AG10803 (cell line): ENCODE measurements around the gene RSPRY1.

Source experiments
- DNase-seq: peaks from one replicate; pipeline ENCODE4 v3.0.0; 2010; ENCODE audit warnings: low read depth
- H3K4me3 ChIP-seq: 2 replicates; pipeline ENCODE4 v1.5.1; 2011; ENCODE audit warnings: mild to moderate bottlenecking, low read length, control low read depth
- TF ChIP-seq, protein P1 (sequence below): conservative IDR thresholded peaks from 2 replicates; pipeline ENCODE4 v1.5.1; 2011; ENCODE audit warnings: mild to moderate bottlenecking, low read length, control low read depth, inconsistent platforms

Gene RSPRY1

DNA sequence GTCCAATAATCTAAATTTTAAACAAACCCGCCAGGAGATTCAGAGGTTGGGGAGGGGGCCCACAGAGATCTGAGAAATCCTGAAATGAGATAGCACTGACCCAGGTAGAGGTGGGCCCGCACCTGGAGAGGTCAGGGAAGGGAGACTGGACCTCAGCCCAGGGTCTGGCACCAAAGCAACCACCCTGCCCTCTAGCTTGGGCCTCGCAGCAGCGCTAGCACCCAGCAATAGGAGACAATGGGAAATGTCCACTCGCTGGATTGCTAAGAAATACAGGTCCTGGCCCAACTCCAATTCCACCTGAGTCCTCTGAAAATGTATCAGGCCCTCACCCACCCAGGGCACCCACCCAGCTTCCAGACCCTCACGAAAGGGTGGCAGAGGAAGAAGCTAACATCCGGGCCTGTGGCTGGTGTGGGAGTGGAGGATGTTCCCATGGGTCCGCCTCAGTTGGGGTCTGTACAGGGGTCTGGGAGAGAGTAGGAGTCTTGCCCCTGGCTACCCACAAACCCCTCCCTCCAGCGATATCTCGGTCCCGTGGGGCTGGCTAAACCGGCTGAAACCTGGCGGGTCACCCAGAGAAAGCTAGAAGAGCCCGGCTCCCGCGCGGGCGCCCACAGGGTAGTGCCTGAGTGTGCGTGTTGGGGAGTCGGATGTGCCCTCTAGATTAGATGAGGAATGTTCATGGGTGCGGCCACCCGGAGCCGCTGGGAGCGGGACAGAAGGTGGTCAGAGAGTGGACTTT lies 97.3 kb downstream of the RSPRY1 start:
- H3K4me3 ChIP-seq = no peak overlapping the region
- DNase-seq = no peak
- TF ChIP-seq, protein P1, sequence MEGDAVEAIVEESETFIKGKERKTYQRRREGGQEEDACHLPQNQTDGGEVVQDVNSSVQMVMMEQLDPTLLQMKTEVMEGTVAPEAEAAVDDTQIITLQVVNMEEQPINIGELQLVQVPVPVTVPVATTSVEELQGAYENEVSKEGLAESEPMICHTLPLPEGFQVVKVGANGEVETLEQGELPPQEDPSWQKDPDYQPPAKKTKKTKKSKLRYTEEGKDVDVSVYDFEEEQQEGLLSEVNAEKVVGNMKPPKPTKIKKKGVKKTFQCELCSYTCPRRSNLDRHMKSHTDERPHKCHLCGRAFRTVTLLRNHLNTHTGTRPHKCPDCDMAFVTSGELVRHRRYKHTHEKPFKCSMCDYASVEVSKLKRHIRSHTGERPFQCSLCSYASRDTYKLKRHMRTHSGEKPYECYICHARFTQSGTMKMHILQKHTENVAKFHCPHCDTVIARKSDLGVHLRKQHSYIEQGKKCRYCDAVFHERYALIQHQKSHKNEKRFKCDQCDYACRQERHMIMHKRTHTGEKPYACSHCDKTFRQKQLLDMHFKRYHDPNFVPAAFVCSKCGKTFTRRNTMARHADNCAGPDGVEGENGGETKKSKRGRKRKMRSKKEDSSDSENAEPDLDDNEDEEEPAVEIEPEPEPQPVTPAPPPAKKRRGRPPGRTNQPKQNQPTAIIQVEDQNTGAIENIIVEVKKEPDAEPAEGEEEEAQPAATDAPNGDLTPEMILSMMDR = no peak

DNA sequence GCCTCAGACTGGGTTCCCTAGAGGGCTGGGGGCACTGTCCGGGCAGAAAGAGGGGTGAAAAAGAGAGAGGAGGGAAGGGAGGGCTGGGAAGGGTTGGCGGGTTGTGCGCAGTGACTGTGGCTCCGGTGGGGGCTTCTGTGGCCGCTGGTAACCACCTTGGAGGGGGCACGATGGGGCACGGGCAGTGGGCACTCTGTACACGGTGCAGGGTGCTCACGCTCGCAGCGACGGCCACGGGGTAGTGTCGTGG lies 97.8 kb downstream of the RSPRY1 start:
- no peak for DNase-seq
- TF ChIP-seq, protein P1 = no peak
- no peak overlapping the region for H3K4me3 ChIP-seq

DNA sequence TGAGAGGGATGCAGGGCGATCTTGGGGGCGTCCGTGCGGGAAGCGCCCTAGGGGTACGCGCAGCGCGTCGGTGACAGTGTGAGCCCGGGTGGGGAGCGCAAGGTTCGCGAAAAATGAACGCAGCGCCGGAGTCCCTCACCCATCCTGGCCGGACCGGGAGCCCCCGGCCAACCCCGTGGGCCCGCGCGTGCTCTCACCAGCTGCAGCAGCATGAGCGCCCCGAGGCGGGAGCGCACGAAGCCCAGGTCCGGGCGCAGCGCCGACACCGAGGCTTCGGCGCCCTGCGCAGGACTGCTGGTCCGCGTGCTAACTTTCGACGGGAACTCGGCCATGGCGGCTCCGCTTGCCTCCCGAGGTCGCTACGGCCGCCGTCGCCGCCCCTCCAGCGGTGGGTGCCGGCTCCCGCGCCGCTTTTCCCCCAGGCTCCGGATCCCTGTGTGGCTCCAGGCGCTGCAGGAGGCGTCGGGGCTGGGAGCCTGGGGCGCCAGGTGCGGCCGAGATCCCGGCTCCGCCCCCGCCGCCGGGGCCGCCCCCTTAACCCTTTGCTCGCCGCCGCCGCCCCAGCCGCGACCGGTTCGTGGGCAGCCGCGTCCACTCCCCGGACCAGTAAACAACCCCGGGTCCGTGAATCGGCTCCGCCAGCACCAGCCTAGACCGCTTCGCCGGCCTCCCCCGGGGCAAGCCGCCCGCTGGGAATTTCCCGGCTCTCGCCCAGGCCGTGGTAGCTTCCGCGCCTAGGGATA lies 98.3 kb downstream of the RSPRY1 start, which contains the start of gene PLLP:
Gene PLLP, minus strand, starts transcription at position 464 of the 743 bp plus-strand sequence. Its CDS starts 132 bp downstream, at position 332.
- TF ChIP-seq, protein P1 = no peak

DNA sequence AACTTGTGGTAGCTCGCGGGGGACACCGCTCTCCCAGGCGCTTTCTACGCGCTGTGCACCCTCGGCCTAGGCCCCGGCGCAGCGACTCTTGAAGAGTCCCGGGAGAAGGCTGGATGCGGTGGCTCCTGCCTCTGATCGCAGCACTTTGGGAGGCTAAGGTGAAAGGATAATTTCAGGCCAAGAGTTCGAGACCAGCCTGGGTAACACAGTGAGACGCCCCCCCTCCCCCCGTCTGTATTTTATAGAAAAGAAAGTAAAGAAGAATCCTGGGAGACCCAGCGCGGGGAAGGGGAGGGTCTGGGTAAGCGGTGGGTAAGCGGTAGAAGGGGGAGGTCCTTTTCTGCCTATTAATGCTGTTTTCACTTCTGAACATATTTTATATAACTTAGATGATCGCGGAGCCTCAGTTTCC lies 98.8 kb downstream of the RSPRY1 start:
- H3K4me3 ChIP-seq = peak overlapping the region; percentile 50
- TF ChIP-seq, protein P1 = no peak
- DNase-seq = no peak

More for the DNA sequence above, 98.3 kb downstream of the RSPRY1 start, which contains the start of gene PLLP:
- H3K4me3 ChIP-seq = peak within 1 kb of the TSS; percentile 50
- DNase-seq = no peak

DNA sequence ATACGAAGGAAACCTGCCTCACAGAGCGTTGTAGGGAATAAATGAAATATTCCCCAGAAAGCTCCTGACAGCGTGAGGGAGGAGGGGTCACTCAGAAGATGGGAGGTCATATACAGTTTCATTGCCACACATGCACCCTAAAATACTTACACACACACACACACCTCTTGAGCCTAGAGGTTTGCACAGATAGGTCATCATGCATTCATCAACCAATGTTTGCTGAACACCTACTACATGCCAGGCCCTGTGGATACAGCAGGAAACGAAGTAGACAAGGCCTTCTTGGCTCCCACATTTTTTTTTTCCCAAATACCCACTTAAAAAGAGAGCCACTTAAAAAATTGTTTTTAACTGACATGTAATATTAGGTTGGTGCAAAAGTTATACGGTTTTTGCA lies 99.2 kb downstream of the RSPRY1 start:
- TF ChIP-seq, protein P1 = no peak
- H3K4me3 ChIP-seq = no peak overlapping the region
- DNase-seq = no peak

DNA sequence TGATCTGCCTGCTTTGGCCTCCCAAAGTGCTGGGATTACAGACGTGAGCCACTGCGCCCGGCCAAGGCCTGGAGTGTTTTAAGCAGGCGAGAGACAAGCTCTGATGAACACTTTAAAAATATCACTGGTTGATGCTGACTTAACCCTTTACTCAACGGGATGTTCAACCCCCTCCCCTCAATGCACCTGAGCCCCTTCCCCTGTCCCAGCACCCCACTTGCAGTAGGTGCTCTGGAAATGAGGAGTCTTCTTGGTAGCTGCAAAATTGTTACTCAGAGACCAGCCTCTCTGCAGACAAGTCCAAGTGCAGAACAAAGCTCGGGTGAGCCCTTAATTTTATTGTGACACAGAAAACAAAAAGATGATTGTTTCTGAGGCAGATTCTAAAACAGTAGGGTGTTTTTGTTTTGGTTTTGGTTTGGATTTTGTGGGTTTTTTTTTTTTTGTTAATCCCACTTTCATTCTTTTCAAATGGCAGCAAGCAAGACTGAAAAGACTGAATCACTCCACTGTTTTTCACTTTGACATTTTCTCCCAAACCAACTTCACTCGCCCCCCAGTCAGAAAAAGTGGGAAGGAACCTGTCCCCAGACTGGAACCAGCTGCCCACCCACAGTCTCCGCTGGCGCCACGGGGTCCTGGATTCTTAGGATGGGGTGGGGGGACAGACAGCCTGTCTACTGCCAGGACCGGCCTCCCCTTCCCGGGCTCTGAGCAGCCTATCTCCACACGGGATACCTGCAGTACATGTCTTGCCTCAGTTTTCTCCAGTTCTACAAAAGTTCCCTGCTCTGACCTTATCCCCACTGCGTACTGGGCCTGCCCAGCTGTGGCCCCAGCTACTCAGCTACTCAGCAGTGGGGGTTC lies 103.5 kb downstream of the RSPRY1 start:
- no peak overlapping the region for H3K4me3 ChIP-seq
- no peak for DNase-seq
- TF ChIP-seq, protein P1 = no peak
